ENCODE results near the gene MAPKAP1.

DNA sequence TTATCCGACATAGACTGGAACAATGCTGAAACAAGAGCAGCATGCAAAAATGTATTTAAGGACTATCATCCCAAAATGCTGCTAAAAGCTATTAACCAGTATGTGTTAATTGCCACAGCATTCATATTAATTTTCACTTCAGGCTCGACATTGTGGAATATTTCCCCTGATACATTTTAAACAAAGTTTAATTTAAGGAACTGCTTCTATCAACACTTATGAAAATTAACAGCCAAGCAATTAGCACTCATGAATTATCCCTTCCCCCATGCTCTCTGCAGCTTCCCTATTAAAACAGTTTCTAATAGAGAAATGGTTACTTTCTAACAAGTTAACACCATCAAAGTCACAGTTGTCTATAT lies 54.8 kb downstream of the MAPKAP1 start:
- no peak for TF ChIP-seq POLR2AphosphoS5 (IDR thresholded peaks at IDR 0.05; ENCODE audit: low read depth, low read length)
- TF ChIP-seq POLR2A (IDR thresholded peaks at IDR 0.05; ENCODE audit: low read depth, low read length) = no peak
- TF ChIP-seq TAF1 (IDR thresholded peaks at IDR 0.05; ENCODE audit: borderline replicate concordance, low read depth, low read length) = no peak
